OCI-LY3 (cell line): ENCODE measurements around the gene VRK1.

ENCODE experiments used
- CTCF ChIP-seq: fragments of 200-600, 300-600 bp; sonication (generic); IDR thresholded peaks from 2 replicates; pipeline ENCODE4 v1.5.1; 2014; ENCODE audit warnings: antibody characterized with exemption, low read length, low read depth
- EZH2phosphoT487 ChIP-seq: fragments of 200-600 bp; shearing (Covaris generic); IDR thresholded peaks from 2 replicates; pipeline ENCODE4 v1.6.1; 2018; ENCODE audit warnings: antibody characterized with exemption, mixed run types, low read depth

- TF ChIP-seq CTCF (no peak), EZH2phosphoT487 (no peak)
Measured at GRCh38 chr14:96847451-96847850, 50.3 kb downstream of the VRK1 start.
